Activated B cell treated with CpG ODN at 0.5 μM for 24 hours (primary cell): ENCODE measurements around the gene TXNL4A. TPM values are rescaled to one million over a fixed set of nuclear protein-coding genes. Genes with fewer than 3 reads are reported as not detected.
"Not testable (repeated sequence)": the region's sequence is repeated elsewhere in the genome, so short reads cannot be mapped to it uniquely, and the experiment has no call there.

Source experiments
- ATAC-seq: fragments of 200-7000 bp; cut with Tn5 transposase; one replicate; pipeline ENCODE4 v1.10.0; 2021; ENCODE audit warnings: low read depth, mild to moderate bottlenecking, moderate library complexity
- CTCF ChIA-PET: fragments of 350-600 bp; sonication (Branson Sonifier 250); formaldehyde crosslinking; loops from one replicate; lab custom pipeline; 2021; ENCODE audit warnings: antibody characterized with exemption; lab: Charles Lee
- POLR2A ChIA-PET: fragments of 350-600 bp; sonication (Branson Sonifier 250); formaldehyde crosslinking; loops from one replicate; lab custom pipeline; 2021; ENCODE audit warnings: antibody characterized with exemption; lab: Charles Lee
- DNase-seq: peaks from one replicate; pipeline ENCODE4 v3.0.0; 2022
- H3K27ac Mint-ChIP-seq: one replicate; pipeline ENCODE4 v1.8.0; 2020; ENCODE audit warnings: mixed read lengths
- H3K27me3 Mint-ChIP-seq: one replicate; pipeline ENCODE4 v1.8.0; 2021; ENCODE audit warnings: mixed read lengths
- H3K36me3 Mint-ChIP-seq: one replicate; pipeline ENCODE4 v1.8.0; 2021; ENCODE audit warnings: low read depth, mixed read lengths
- H3K4me1 Mint-ChIP-seq: one replicate; pipeline ENCODE4 v1.8.0; 2021; ENCODE audit warnings: mixed read lengths
- H3K4me3 Mint-ChIP-seq: one replicate; pipeline ENCODE4 v1.8.0; 2020; ENCODE audit warnings: mild to moderate bottlenecking, mixed read lengths
- H3K9me3 Mint-ChIP-seq: one replicate; pipeline ENCODE4 v1.8.0; 2020; ENCODE audit warnings: mixed read lengths
- intact Hi-C: fragments of 100-400 bp; cut with micrococcal nuclease; formaldehyde crosslinking; loops from one replicate; pipeline ENCODE4 v1.15.1; 2024
- total RNA-seq: library from RNA; stranded (reverse); gene quantifications from 2 replicates; pipeline ENCODE4 v1.2.3, GENCODE V29; 2022
- TF ChIP-seq, protein P1 (sequence below): fragments of 200-600 bp; IDR thresholded peaks from one replicate; pipeline ENCODE4 v1.8.0; 2022; ENCODE audit warnings: antibody characterized with exemption, mild to moderate bottlenecking

Gene TXNL4A
- total RNA-seq, 1 donor from 2014 or later = 94.7 TPM

GRCh38 chr18:80023173-80023572 is 34.8 kb upstream of the TXNL4A start:
- no peak overlapping the region for H3K4me3 Mint-ChIP-seq
- peaks cover 45% of the 10 kb centered on the region for H3K36me3 Mint-ChIP-seq
- ChIA-PET POLR2A (no interaction called here), CTCF (no interaction called here)
- H3K27ac Mint-ChIP-seq = no peak overlapping the region
- H3K27me3 Mint-ChIP-seq = no peaks in the 10 kb centered on the region
- DNase-seq (no peak), ATAC-seq (no peak)
- H3K9me3 Mint-ChIP-seq = peaks cover 43% of the 10 kb centered on the region
- H3K4me1 Mint-ChIP-seq = no peaks in the 10 kb centered on the region
- TF ChIP-seq, protein P1, sequence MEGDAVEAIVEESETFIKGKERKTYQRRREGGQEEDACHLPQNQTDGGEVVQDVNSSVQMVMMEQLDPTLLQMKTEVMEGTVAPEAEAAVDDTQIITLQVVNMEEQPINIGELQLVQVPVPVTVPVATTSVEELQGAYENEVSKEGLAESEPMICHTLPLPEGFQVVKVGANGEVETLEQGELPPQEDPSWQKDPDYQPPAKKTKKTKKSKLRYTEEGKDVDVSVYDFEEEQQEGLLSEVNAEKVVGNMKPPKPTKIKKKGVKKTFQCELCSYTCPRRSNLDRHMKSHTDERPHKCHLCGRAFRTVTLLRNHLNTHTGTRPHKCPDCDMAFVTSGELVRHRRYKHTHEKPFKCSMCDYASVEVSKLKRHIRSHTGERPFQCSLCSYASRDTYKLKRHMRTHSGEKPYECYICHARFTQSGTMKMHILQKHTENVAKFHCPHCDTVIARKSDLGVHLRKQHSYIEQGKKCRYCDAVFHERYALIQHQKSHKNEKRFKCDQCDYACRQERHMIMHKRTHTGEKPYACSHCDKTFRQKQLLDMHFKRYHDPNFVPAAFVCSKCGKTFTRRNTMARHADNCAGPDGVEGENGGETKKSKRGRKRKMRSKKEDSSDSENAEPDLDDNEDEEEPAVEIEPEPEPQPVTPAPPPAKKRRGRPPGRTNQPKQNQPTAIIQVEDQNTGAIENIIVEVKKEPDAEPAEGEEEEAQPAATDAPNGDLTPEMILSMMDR = no peak
- intact Hi-C loops = no loop called here

DNA sequence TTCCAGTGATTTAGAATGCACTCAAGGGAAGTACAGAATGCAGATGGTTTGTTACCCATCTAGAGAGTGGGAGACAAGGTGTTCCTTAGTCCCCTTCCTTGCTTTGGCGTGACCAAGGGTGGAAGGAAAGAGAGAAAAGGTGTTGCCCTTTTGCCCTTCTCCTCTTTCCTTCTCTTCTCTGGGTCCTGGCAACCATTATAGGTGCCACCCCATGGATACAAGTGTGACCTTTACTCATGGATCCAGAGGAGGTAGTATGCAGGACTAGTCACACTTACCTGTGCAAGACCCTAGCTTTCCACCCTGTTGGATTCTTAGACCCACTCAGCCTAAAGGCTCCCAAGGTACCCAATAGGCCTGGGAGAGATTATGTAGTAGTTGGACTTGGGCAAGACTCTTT is 34.2 kb upstream of the TXNL4A start:
- no peak overlapping the region for H3K27ac Mint-ChIP-seq
- no peak overlapping the region for H3K4me3 Mint-ChIP-seq
- intact Hi-C loops = no loop called here
- peaks cover 46% of the 10 kb centered on the region for H3K9me3 Mint-ChIP-seq
- H3K4me1 Mint-ChIP-seq = no peaks in the 10 kb centered on the region
- TF ChIP-seq, protein P1 = no peak
- CTCF ChIA-PET = no interaction called here
- POLR2A ChIA-PET = no interaction called here
- peaks cover 47% of the 10 kb centered on the region for H3K36me3 Mint-ChIP-seq
- ATAC-seq (no peak), DNase-seq (no peak)
- no peaks in the 10 kb centered on the region for H3K27me3 Mint-ChIP-seq

DNA sequence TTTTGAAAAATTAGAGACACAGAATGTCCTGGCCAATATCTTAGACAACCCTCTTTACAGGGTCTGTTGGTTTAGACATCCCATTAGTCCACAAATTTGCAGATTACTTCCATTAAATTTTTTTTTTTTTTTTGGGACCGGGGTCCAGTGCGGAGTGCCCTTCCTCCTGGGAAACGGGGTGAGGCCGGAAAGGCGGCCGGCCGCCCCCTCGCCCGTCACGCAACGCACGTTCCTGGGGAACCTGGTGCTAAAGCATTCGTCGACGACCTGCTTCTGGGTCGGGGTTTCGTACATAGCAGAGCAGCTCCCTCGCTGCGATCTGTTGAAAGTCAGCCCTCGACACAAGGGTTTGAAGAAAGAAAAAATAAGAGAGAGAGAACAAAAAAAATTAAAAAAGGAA is 24.4 kb upstream of the TXNL4A start:
- no peak overlapping the region for H3K4me3 Mint-ChIP-seq
- H3K27me3 Mint-ChIP-seq = no peaks in the 10 kb centered on the region
- H3K27ac Mint-ChIP-seq = no peak overlapping the region
- DNase-seq (no peak), ATAC-seq (no peak)
- CTCF ChIA-PET = interaction anchor here (0.7 kb wide), 1 partner anchor 99 kb away, joined by 4 read pairs; no protein-coding TSS in a partner anchor
- TF ChIP-seq, protein P1 = no peak
- peaks cover 12% of the 10 kb centered on the region for H3K36me3 Mint-ChIP-seq
- intact Hi-C loops = no loop called here
- no peaks in the 10 kb centered on the region for H3K4me1 Mint-ChIP-seq
- POLR2A ChIA-PET = no interaction called here
- H3K9me3 Mint-ChIP-seq = peaks cover 34% of the 10 kb centered on the region

- intact Hi-C loops, H3K4me1 Mint-ChIP-seq, H3K27me3 Mint-ChIP-seq, CTCF ChIA-PET, ATAC-seq, DNase-seq, H3K27ac Mint-ChIP-seq, H3K4me3 Mint-ChIP-seq, POLR2A ChIA-PET: not testable (repeated sequence)
- peaks cover 12% of the 10 kb centered on the region for H3K36me3 Mint-ChIP-seq
- peaks cover 38% of the 10 kb centered on the region for H3K9me3 Mint-ChIP-seq
These were observed 23.3 kb upstream of the TXNL4A start for GRCh38 chr18:80011496-80012137.

GRCh38 chr18:80010551-80010906 is 22.2 kb upstream of the TXNL4A start:
- TF ChIP-seq, protein P1 = no peak
- H3K4me1 Mint-ChIP-seq = no peaks in the 10 kb centered on the region
- POLR2A ChIA-PET = no interaction called here
- no peaks in the 10 kb centered on the region for H3K27me3 Mint-ChIP-seq
- peaks cover 40% of the 10 kb centered on the region for H3K9me3 Mint-ChIP-seq
- ATAC-seq (no peak), DNase-seq (no peak)
- H3K4me3 Mint-ChIP-seq = no peak overlapping the region
- intact Hi-C loops = no loop called here
- CTCF ChIA-PET = no interaction called here
- peaks cover 12% of the 10 kb centered on the region for H3K36me3 Mint-ChIP-seq
- H3K27ac Mint-ChIP-seq = no peak overlapping the region
